Heart left ventricle (tissue), 13 donors: ENCODE measurements around the gene EFCAB5.

Experiments
- POLR2A ChIP-seq, 2 donors: fragments of 450-650 bp; IDR thresholded peaks; one replicate each; pipeline ENCODE4 v1.6.1; 2017; ENCODE audit warnings: antibody characterized with exemption in 2 of 2, mild to moderate bottlenecking in 2 of 2, moderate library complexity in 2 of 2
- TF ChIP-seq, protein P1 (sequence below), 12 donors: fragments of 200-600 bp; sonication (generic) in 4 of 12; IDR thresholded peaks; one replicate each; pipeline versions ENCODE4 v1.5.0 to v1.8.0; 2018 to 2022; ENCODE audit warnings: antibody characterized with exemption in 12 of 12, mild to moderate bottlenecking in 5 of 12
- donor health status: ischemic (EF 13 %, LVEDD 7.1; RV severe dilation, severe dysfunction).
- donor health status: DM: no; HTN: yes; CAD: no.
- donor health status: DM: no; HTN: no; CAD: no.
- donor health status: ischemic (EF 25% LVEDD 6.9; RV normal size, moderate dysfunction).
- donor health status: ischemic (EF 25% LVEDD 5.7; RV mildly dilated, moderate dysfunction).
- donor health status: ischemic (EF 35%, LVEDD 5.7; RV mildly dilated, moderate dysfunction).
- donor health status: nonischemic (EF 11% LVEDD 7.7; RV severe dilation, severe dysfunction).
- donor health status: DM: yes; HTN: yes; CAD: no.
- donor health status: PGD.
- donor health status: ischemic (EF 29% LVEDD 5.4; RV normal size, mild dysfunction).
- donor health status: nonischemic (EF 23%, LVEDD 6.1; RV moderate dilation, normal function).

- TF ChIP-seq, protein P1, sequence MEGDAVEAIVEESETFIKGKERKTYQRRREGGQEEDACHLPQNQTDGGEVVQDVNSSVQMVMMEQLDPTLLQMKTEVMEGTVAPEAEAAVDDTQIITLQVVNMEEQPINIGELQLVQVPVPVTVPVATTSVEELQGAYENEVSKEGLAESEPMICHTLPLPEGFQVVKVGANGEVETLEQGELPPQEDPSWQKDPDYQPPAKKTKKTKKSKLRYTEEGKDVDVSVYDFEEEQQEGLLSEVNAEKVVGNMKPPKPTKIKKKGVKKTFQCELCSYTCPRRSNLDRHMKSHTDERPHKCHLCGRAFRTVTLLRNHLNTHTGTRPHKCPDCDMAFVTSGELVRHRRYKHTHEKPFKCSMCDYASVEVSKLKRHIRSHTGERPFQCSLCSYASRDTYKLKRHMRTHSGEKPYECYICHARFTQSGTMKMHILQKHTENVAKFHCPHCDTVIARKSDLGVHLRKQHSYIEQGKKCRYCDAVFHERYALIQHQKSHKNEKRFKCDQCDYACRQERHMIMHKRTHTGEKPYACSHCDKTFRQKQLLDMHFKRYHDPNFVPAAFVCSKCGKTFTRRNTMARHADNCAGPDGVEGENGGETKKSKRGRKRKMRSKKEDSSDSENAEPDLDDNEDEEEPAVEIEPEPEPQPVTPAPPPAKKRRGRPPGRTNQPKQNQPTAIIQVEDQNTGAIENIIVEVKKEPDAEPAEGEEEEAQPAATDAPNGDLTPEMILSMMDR (IDR thresholded peaks at IDR 0.05): no peak
- no peak for TF ChIP-seq POLR2A (IDR thresholded peaks at IDR 0.05)
These were observed 123.3 kb downstream of the EFCAB5 start for GRCh38 chr17:30064738-30065137.
